ENCODE data around the gene PCBP3.

Gene PCBP3

GRCh38 chr21:45865106-45865835 lies 221.7 kb downstream of the PCBP3 start:
- DNase-seq: no peak

- no peak for DNase-seq
Measured at GRCh38 chr21:45866551-45866950, 223.0 kb downstream of the PCBP3 start.

- peak in 1 of 14 donors; percentile 61 for DNase-seq
Measured at GRCh38 chr21:45867041-45867666, 223.6 kb downstream of the PCBP3 start.

GRCh38 chr21:45867671-45868081 lies 224.2 kb downstream of the PCBP3 start:
- peak in 1 of 14 donors; percentile 67 for DNase-seq

- DNase-seq: no peak
Measured at GRCh38 chr21:45868086-45868485, 224.6 kb downstream of the PCBP3 start.

- no peak for DNase-seq
Measured at GRCh38 chr21:45868488-45868887, 225.0 kb downstream of the PCBP3 start.

GRCh38 chr21:45869121-45870007 lies 225.8 kb downstream of the PCBP3 start:
- no peak for DNase-seq

GRCh38 chr21:45870421-45870820 lies 226.9 kb downstream of the PCBP3 start:
- DNase-seq: no peak

- no peak for DNase-seq
Measured at GRCh38 chr21:45870851-45871615, 227.5 kb downstream of the PCBP3 start.

DNA sequence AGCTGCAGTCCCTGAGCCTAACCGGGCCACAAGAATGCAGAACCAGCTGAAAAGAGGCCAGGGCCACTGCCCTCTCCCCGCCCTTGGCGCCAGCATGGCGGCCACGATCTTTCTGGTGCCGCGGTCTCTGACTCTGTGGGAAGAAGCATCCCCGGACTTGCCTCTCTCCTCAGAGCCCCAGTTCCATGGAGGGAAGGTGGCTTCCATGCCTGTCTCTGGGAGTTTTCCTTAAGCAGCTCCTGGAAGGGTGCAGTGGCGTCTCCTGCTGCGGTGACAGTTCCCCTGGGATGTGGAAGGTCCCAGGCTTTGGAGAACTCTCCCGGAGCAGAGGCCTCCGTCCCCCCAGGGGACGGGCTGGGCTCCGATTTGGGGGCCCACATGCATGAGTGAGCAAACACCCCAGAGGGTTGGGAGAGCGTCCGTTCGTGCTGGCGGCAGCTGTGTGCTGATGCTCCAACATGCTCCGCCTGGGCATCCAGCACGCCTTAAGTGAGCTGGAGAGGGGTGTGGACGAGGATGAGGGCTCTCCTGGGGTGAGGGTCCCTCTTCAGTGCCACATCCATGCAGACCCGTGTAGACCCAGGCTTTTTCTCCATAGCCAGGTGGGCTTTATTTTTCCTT lies 228.2 kb downstream of the PCBP3 start:
- DNase-seq: no peak

GRCh38 chr21:45872471-45872870 lies 228.9 kb downstream of the PCBP3 start:
- DNase-seq: no peak

- DNase-seq: no peak
Measured at GRCh38 chr21:45872902-45873301, 229.4 kb downstream of the PCBP3 start.

- DNase-seq: no peak
Measured at GRCh38 chr21:45873418-45873817, 229.9 kb downstream of the PCBP3 start.

- no peak for DNase-seq
Measured at GRCh38 chr21:45873866-45874265, 230.3 kb downstream of the PCBP3 start.

DNA sequence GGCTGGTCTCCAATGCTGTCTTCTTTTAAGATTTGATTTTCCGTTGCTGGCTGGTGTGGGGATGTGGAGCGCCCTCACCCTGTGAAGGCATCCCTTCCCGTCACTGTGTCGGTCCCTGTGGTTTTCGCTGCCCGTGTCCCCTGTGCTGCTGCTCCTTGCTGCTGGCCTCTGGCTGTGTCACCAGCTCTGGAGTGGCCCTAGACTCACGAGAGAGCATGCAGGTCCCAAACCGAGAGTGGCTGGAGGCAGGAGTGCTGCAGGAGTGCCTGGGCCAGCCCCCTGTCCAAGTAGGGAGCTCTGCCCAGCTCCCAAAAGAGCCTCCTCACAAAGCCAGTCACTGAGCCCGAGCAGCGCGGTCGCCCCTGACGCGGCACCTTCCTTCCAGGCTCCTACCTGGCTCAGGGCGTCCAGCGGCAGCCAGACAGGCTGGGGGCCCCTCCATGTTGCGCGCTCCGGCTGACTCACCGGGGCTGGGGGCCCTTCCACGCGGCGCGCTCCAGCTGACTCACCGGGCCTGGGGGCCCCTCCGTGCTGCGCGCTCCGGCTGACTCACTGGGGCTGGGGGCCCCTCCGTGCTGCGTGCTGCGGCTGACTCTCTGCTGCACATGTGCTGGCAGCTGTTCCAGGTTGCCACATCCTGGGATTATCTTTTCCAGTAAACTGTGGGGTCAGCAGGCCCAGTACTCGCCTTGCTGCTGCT lies 231.3 kb downstream of the PCBP3 start:
- no peak for DNase-seq

DNA sequence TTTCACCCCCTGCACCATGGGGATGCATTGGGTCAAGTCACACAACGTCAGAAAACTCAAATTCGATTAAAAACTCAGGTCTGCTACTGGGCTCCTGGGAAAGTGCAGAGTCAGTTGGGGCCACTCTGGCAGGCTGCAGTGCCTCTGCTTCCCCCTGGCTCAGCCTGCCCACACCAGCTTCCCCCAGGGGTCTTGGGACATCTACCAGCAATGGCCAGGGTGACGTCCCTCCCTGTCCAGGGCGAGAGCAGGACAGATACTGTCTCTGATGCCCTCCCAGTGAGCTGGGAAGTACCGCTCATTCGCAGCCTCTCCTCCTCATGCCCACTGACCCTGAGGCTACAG lies 231.9 kb downstream of the PCBP3 start:
- DNase-seq: no peak

DNA sequence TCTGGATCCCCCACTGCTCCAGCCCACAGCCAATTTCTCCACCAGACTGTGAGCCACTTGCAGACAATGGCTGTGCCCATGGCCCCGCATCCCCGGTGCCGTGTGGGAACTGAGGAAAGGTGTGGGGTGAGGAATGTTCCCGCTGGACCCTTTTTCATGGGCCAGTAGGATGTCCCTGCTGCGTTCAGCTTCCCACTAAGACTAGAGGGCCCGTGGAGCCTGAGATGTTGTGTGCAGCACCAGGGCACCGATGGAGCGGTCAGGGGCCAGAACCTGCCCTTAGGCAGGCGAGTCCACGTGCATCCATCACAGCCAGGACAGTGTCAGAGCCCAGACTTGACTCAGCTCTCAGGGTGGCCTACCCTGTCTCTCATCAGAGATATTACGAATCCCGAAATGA lies 232.4 kb downstream of the PCBP3 start:
- no peak for DNase-seq

DNA sequence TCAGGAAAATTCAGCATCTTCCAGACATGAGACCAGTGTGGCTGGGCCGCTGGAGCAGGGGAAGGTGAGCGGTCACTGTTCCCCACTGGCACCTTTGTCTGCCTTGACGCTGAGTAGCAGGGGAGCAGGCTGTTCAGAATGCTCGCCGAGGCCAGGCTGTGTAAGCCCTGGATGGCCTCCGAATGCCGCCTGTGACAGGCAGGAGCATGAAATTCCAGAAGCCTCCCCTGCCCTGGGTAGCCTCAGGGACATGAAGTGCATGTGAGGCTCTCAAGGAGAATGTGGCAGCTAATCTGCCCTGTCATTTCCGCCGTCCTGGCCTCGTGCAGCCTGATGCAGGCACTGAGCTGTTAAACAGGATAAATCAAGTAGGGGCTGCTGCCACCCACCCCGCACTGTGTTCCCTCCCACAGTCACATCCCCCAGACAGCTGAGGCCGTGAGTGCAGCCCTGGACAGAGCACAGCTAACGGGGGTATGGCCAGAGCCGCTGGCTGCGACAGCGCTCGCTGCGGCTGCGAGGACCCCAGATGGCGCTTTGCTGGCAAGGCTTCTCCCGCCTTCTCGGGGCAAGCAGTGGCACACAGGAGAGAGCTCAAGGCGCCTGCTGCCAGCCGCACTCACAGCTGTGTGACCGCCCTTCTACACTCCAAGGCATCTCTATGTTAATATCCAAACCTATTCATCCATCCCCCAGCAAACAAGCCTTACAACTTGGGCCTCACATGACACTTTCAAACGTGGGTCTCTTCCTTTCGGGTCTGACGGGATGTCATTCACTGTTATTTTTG lies 233.1 kb downstream of the PCBP3 start:
- DNase-seq: no peak

- DNase-seq: no peak
Measured at GRCh38 chr21:45877171-45877438, 233.6 kb downstream of the PCBP3 start.

- no peak for DNase-seq
Measured at GRCh38 chr21:45877821-45878469, 234.4 kb downstream of the PCBP3 start.

Measured in C1 segment of cervical spinal cord (tissue), 14 donors.